HG03039 (cell line): ENCODE data around the gene SERINC2.
"Not testable (repeated sequence)": the region's sequence is repeated elsewhere in the genome, so short reads cannot be mapped to it uniquely, and the experiment has no call there.

ENCODE experiments used
- ATAC-seq: cut with Tn5 transposase; IDR thresholded peaks from one replicate; pipeline ENCODE4 v1.9.1; 2021; ENCODE audit warnings: mild to moderate bottlenecking, moderate library complexity; ENCODE audit not compliant: unreplicated experiment

Gene SERINC2

DNA sequence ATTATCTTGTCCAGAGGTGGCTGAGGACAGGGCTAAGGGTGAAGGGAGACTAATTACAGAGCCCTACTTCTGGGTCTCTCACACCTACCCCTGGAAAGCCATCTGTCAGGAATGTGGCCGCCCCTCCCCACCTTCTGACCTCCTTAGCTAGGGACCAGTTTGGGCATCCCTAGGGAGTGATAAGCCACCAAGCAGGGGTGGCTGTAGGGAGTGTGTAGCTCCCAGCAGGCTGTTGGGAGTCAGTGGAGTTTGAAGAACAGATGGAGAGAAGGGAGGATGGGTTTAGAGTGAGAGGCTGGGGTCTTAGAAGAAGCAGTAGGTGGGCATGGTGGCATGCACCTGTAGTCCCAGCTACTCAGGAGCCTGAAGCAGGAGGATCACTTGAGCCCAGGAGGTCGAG lies 808 bp upstream of the SERINC2 start:
- ATAC-seq: no peak

DNA sequence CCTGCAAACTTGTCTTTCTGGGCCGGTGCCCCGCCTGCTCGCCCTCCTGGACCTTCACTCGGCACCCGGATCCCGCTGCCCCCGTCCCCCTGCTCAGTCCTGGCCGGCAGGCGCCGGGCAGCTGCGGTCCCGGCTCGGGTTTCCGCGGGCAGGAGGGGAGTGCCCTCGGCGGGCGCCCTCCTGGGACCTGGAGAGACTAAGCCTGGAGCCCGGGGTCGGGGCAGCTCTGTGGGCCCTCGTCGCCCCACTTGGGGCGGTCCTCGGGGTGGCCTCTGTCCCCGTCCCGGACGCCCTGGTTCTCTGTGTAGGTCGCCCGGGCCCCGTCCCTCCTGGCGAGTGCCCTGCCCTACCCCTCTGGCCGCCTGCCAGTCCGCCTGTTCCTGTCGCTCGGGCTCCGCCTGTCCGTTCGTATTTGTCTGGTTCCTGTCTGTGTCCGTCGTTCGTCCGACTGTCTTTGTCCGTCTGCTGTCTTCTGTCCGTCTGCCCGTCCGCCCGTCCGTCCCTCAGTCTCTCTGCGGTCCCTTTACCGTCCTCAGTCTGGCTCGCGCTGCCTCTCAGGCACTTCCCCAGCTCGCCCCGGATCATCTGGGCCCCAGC lies 490 bp downstream of the SERINC2 start:
- ATAC-seq: no peak

DNA sequence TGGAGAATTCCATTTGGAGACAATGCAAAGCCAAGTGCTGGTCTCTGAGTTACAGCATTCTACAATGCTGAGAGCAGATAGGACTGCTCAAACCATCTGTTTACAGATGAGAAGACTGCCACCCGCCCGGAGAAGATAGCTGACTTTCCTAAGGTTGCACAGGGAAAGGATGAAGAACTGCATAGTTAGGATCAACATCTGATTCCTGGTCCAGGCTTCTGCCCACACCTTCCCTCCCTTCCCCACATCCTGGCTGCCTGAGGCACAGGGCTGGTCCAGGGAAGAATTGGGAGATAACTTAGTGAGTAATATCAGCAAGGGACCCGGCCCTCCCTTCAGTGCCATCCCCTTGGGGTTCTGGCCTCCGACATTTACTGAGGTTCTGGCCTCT lies 2.0 kb downstream of the SERINC2 start:
- no peak for ATAC-seq

DNA sequence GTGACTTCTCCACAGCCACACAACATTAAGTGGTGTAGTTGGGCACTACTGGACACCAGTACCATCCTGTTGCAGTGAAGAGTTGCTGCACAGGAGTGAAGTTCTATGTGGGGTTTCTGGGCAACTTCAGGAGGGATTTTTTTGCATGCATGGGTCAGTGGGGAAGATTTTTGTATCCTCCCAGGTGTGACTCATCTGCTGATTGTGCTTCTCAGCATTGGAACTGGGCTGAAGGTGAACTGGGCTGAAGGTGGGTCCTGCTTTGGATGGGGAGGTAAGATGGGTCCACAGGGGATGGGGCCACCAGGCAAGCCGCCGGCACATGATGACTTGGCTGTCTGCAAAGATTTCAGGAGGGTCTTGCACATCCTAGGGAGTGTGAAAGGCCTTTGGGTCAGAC lies 2.6 kb downstream of the SERINC2 start:
- ATAC-seq: no peak

DNA sequence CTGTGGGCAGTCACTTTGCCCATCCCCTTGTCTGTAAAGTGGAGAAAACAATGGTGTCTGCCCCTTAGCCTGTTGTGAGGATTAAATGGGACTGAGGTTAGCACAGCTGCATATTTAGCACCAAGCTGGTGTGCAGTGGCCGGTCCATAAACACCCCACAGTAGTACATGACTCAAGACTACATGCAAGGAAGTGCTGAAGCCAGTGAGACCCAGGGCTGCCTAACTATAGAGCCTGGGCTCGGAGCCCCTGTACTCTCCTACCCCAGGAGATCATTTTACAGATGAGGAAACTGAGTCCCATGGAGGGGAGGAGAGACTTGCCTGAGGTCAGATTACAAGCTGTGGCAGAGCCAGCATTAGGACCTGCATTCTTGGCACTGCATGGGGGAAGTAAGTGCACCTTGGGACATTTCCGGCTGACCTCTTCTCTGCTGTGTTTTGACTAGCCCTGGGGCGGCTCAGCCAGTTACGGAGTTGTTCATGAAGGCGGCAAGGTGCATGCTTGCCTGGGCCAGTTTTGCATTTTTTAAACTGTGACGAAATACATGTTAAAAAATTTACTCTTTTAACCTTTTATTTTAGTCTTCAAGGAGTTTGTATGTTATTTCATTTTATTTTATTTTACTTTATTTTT lies 3.2 kb downstream of the SERINC2 start:
- ATAC-seq: no peak

DNA sequence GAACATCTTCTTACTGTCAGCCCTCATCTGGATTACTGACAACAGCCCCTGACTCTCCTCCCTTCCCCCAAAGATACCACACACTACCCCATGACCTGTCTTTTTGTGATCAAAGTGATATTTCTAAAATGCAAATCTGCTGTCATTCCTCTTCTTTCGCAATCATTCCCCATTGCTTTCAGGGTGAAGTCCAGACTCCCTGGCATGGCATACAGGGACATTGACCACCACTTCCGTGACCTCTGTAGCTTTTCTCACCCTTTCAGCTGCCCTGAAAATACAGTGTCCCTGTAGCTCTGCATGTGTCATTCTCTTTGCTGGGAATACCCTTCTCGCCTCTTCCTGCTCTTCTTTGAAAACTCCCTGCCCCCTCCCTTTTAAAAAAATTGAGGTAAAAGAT lies 4.1 kb downstream of the SERINC2 start:
- ATAC-seq: no peak

DNA sequence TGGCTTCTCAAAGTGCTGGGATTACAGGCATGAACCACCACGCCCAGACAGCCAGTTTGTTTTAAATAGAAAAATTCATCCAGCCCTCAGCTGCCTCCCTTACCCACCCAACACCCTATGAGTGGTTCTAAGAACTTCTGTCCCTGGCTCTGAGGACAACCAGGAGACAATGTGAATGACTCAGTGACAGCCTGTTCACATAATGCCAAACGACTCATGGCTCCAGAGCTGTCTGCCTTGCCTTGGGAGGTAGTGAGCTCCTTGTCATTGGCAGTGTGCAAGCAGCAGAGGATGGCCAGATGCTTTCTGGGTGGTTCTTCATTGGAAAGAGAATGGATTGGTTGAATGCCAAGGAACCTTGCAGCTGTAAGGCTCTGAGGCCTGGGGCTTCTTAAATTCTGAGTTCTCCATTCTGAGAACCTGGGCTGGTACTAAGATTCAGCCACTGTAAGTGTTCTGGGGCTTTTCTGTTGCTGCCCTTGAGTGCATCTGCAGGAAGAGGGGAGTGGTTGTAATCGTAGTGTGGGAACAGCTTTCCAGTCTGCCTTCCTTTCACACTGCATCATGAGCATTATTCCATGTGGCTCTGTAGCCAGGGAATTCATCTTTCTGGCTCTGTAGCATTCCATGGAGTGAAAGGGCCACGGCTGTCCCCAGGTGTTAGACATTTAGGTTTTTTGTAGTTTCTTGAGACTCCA lies 5.8 kb downstream of the SERINC2 start:
- no peak for ATAC-seq

DNA sequence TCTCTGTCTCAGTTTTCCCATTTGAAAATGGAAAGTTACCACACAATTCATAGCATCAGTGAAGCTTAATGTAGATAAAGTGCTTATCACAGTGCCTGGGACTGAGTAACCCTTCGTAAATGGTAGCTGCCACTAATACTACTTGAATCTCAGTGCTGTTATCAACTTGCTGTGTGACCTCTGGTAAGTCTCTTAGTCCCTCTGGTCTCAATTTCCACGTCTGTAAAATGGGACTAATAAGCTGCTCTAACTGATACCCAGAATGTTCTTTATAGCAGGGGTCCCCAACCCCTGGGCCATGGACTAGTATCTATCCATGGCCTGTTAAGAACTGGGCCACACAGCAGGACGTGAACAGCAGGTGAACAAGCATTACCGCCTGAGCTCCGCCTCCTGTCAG lies 7.7 kb downstream of the SERINC2 start:
- no peak for ATAC-seq

DNA sequence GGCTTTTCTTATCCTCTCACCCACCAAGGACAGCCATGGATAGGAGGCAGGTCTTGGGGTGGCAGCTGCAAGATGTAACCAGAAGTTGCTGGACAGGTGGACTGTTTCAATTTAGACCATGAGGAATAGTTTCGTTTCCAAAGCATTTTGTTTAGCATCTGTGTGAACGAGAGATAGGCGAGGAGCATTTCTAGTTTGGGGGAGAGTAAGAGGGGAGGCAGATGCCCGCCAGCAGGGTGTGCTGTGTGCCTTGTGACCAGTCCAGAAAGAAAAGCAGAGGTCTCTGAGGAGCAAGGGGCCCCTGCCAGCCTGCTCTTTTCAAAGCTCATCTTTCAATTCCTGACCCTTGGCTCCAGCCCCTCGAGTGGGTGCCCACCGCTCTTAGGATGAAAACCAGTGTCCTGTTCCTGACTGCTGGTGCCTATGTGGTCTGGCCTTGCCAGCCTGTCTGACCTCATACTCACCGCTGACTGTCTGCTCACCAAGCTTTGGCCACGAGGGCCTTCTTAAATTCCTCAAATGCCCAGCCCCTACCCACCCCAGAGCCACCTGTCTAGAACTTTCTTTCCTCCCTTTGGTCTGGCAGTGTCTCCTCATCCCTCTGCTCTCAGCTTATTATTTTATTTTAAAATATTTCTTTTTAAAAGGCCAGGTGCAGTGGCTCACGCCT lies 8.5 kb downstream of the SERINC2 start:
- no peak for ATAC-seq

DNA sequence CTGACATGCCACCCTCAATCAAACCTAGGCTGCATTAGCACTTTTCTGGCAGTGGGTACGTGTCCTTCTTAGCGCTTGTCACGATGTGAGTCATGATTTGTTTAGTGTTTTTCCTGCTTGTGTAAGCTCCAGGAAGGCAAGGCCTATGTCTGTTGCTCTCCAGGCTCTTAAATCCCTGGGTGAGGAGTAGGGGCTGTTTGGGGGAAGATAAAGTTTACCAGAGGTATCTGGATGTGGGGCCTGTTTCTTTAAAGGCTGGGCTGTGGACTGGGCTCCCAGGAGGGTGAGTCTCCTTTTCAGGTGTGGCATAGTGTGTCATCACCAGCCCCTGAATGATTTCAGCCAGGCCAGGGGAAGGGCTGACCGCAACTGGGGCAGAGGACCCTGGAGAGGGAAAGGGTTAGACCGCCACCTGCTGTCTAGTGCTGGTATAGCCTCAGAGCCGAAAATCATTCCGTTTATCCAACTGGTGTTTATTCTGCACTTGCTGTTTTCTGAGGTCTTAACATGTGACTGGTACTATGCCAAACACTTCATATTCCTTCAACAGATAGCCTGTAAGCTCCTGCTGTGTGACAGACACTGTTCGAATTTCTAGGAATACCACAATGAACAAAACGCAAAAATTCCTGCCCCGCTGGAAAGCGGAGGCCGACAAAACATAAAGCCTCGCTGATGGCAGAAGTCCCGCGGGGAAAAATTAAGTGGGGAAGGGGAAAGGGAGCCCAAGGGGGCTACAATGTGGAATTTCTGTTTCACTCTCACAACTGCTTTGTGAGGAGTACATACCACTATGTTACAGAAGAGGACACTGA lies 9.7 kb downstream of the SERINC2 start:
- peak; percentile 33 for ATAC-seq

DNA sequence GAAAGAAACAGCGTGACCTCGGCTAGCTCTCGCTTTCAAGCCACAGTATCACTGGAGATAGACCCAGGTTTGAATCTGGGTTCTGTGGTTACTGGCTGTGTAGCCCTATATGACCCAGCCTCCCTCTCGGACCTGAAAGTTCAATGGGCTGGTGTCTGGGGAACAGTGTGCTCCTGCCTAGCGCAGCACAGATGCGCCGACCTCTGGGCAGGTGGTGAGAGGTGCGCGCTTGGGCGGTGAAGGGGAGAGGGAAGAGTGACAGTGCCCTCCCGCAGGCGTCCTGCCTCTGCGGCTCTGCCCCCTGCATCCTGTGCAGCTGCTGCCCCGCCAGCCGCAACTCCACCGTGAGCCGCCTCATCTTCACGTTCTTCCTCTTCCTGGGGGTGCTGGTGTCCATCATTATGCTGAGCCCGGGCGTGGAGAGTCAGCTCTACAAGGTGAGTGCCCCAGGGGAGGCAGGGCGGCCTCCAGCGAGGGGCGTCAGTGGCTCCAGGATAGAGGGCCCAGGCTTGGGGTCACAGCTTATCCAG lies 10.5 kb downstream of the SERINC2 start:
- peak; percentile 46 for ATAC-seq

DNA sequence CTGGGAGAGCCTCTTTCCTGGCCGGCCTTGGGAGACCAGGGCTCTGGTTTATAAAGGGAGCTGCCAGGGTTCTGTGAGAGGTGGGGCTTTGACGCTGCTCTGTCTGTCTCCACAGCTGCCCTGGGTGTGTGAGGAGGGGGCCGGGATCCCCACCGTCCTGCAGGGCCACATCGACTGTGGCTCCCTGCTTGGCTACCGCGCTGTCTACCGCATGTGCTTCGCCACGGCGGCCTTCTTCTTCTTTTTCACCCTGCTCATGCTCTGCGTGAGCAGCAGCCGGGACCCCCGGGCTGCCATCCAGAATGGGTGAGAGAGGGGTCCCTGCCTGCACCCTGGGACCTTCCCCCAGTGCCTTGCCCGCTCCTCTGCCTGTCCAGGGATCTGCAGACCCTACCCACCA lies 11.6 kb downstream of the SERINC2 start:
- no peak for ATAC-seq

DNA sequence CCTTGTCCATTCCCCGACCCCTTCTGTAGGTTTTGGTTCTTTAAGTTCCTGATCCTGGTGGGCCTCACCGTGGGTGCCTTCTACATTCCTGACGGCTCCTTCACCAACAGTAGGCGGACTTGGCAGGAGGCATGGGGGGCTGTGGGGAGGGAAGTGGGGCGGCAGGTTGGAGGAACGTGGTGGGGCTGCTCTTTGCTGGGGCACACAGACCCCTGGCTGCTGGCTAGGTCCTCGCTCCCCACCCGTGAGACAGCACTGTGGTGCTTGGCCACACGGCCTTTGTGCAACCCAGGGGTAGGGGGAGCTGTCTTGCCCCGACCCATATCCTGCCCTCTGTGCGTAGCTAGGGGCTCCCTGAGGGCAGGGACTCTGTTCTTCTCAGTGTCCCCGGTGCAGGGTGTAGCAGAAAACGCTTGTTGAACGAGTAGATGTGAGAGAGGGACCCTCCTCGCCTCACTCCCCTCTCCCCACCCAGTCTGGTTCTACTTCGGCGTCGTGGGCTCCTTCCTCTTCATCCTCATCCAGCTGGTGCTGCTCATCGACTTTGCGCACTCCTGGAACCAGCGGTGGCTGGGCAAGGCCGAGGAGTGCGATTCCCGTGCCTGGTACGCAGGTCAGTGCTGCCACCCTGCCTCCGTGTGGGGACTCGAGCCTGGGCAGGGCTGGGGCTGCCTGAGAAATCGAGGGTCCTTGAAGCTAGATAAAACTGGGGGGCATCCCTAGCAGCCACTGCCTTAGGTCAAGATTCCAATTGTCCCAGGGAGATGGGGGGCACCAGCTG lies 12.5 kb downstream of the SERINC2 start:
- no peak for ATAC-seq

DNA sequence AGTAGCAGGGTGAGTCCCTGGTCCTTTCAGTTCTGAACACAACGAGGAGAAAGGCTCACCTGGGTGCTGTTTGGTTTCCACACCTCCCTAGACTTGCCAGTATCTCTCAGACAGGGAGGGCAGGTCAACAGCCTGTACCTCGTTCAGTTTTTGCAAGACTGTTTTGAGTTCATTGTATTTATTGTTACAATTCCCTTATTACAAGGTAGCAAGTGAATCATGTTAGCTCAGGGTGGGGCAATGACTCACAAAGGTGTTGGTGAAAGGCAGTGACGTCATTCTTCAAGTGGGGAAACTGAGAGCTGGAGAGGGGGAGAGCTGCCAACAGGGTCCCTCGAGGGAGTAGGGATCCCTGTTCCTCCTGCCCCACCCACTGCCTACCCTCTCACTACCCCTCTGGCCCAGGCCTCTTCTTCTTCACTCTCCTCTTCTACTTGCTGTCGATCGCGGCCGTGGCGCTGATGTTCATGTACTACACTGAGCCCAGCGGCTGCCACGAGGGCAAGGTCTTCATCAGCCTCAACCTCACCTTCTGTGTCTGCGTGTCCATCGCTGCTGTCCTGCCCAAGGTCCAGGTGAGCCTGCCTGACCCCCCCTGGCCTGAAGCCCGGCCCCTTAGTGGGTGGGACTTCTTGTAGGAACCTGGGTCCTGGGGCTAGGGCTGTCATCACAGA lies 13.4 kb downstream of the SERINC2 start:
- ATAC-seq: no peak

DNA sequence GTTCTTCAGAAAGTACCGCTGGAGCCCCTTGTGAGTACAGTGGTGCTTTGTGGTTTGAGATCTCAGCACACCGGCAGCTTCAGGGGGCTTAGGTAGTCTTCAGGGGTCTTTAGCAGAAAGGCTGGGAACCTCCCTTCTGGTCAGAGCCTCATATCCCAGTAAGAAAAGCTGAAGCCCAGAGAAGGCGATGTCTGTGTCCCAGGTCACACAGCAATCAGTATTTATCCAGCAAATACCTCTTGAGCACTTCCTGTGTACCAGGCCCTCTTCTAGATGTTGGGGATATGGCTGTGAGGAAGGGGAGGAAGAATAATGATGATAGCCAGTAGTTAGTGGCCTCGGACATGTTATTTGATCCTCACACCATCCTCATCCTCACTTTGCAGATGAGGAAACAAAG lies 14.3 kb downstream of the SERINC2 start:
- ATAC-seq: no peak

DNA sequence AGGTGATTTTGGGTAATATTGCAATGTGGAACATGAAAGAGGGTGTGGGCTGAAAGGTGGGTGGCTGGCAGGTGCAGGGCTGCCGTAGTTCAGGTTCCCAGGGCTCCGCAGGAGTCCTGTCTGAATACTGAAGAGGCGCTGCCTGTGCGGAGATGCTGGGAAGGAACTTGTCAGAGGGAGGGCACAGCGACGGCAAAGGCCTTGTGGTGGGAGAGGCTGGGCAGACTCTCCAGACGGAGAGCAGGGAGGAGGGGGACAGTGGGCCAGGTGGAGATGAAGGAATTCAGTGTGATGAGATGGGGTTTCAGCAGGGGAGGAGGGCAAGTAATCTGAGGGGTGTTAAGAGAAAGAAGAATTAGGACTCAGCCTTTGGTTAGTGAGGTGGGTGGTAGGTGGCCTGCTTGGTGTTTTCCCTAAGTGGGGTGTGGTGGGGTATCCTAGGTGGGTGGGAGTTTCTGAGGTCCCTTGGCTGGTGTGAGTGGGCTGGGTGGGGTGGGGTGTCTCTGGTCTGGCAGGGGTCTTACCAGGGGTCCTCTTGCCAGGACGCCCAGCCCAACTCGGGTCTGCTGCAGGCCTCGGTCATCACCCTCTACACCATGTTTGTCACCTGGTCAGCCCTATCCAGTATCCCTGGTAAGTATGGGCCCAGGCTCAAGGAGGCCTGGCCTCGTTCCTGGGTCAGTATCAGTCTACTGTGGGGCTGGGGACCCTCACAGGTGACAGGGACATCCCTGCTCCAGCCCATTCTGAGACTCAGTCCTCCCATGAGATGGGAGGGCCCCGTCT lies 15.6 kb downstream of the SERINC2 start:
- no peak for ATAC-seq

DNA sequence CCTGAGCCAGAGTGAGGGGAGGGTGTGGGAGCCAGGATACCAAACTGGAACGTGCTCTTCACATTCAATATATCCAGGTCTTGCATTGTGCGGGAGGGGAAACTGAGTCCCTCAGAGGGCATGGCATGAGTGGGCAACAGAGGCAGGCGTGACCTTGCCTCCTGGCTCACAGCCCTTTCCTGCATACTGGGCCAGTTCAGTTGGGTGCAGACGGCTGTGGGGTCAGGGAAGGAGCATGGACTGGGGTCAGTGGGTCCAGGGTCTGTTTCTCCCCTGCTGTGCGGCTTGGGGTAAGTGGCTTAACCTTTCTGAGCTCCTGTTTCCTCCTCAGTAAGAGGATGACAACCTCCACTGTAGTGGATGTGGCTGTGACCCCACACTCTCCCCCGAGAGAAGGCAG lies 16.6 kb downstream of the SERINC2 start:
- no peak for ATAC-seq

DNA sequence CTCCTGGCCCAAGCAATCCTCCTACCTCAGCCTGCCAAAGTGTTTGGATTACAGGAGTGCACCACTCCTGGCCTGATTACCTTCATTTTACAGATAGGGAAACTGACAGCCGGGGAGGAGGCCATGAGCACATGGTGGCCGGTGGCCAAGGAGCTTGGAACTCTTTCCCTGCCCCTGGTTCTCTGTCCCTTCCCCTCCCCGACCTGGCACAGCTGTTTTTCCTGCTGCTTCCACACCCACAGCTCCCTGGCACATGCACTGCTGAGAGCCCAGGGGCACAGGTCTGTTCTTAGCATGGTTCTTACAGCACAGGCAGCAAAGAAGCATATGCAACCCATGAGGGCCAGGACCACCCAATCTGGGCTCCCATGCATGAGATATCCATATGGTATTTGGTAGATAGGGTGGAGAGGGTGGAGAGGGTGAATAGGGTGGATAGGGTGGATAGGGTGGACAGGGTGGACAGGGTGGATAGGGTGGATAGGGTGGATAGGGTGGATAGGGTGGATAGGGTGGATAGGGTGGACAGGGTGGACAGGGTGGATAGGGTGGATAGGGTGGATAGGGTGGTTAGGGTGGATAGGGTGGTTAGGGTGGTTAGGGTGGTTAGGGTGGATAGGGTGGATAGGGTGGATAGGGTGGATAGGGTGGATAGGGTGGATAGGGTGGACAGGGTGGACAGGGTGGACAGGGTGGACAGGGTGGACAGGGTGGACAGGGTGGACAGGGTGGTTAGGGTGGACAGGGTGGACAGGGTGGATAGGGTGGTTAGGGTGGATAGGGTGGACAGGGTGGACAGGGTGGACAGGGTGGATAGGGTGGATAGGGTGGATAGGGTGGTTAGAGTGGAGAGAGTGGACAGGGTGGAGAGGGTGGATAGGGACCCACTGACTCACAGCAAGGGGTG lies 18.6 kb downstream of the SERINC2 start:
- not testable (repeated sequence) for ATAC-seq
